PFSK-1 (cell line): ENCODE results near the gene TYR.

ENCODE experiments used
- POLR2AphosphoS5 ChIP-seq: IDR thresholded peaks from 2 replicates; pipeline ENCODE4 v1.6.1; 2012; ENCODE audit warnings: low read depth, mild to moderate bottlenecking, control low read depth, low read length, moderate library complexity
- SIN3A ChIP-seq: IDR thresholded peaks from 2 replicates; pipeline ENCODE4 v1.6.1; 2012; ENCODE audit warnings: mild to moderate bottlenecking, low read length, moderate library complexity, borderline replicate concordance; ENCODE audit not compliant: insufficient read depth
- TAF1 ChIP-seq: IDR thresholded peaks from 2 replicates; pipeline ENCODE4 v1.6.1; 2012; ENCODE audit warnings: low read length, control low read depth, borderline replicate concordance; ENCODE audit not compliant: insufficient read depth
- TF ChIP-seq, protein P1 (sequence below), 2 experiments: IDR thresholded peaks; 2 replicates each; pipeline versions ENCODE4 v1.6.1 to v1.8.0; 2011 to 2012; ENCODE audit warnings: low read depth in 2 of 2, low read length in 2 of 2, control low read depth in 1 of 2, inconsistent platforms in 1 of 2, mild to moderate bottlenecking in 1 of 2, moderate library complexity in 1 of 2; ENCODE audit not compliant: insufficient read depth in 1 of 2

DNA sequence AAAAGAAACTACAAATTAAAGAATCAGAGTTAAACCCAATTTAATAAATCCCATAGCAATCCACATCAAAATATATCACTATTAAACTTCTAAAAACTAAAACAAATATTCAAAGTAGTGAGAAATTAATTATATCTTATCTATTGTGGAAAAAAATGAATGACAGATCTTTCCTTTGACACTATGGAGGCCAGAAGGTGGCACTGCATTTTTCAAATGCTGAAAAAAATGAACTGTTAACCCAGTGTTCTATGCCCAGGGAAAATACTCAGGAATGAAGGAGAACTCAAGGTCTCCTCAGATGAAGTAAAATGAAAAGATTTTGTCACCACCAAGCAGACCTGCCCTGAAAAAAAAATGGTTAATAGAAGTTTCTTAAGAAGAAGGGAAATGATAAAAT, 27.7 kb downstream of the TYR start:
- TF ChIP-seq SIN3A = no peak
- no peak for TF ChIP-seq POLR2AphosphoS5
- no peak for TF ChIP-seq TAF1
- TF ChIP-seq, protein P1, sequence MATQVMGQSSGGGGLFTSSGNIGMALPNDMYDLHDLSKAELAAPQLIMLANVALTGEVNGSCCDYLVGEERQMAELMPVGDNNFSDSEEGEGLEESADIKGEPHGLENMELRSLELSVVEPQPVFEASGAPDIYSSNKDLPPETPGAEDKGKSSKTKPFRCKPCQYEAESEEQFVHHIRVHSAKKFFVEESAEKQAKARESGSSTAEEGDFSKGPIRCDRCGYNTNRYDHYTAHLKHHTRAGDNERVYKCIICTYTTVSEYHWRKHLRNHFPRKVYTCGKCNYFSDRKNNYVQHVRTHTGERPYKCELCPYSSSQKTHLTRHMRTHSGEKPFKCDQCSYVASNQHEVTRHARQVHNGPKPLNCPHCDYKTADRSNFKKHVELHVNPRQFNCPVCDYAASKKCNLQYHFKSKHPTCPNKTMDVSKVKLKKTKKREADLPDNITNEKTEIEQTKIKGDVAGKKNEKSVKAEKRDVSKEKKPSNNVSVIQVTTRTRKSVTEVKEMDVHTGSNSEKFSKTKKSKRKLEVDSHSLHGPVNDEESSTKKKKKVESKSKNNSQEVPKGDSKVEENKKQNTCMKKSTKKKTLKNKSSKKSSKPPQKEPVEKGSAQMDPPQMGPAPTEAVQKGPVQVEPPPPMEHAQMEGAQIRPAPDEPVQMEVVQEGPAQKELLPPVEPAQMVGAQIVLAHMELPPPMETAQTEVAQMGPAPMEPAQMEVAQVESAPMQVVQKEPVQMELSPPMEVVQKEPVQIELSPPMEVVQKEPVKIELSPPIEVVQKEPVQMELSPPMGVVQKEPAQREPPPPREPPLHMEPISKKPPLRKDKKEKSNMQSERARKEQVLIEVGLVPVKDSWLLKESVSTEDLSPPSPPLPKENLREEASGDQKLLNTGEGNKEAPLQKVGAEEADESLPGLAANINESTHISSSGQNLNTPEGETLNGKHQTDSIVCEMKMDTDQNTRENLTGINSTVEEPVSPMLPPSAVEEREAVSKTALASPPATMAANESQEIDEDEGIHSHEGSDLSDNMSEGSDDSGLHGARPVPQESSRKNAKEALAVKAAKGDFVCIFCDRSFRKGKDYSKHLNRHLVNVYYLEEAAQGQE (IDR thresholded peaks at IDR 0.05; ENCODE audit: insufficient read depth in 1 of 2, low read depth in 2 of 2, low read length in 2 of 2) = no peak
